HG03378 (cell line): ENCODE data around the gene ABCA8.
"Not testable (repeated sequence)": the region's sequence is repeated elsewhere in the genome, so short reads cannot be mapped to it uniquely, and the experiment has no call there.

Experiments
- ATAC-seq: cut with Tn5 transposase; IDR thresholded peaks from one replicate; pipeline ENCODE4 v1.9.1; 2021; ENCODE audit warnings: mild to moderate bottlenecking, moderate library complexity; ENCODE audit not compliant: unreplicated experiment

Gene ABCA8

GRCh38 chr17:68955181-68955841 is at the start of gene ABCA8:
ABCA8 (minus strand) TSS chr17:68955392; CDS start chr17:68942034, 13,358 bp downstream.
- no peak for ATAC-seq

DNA sequence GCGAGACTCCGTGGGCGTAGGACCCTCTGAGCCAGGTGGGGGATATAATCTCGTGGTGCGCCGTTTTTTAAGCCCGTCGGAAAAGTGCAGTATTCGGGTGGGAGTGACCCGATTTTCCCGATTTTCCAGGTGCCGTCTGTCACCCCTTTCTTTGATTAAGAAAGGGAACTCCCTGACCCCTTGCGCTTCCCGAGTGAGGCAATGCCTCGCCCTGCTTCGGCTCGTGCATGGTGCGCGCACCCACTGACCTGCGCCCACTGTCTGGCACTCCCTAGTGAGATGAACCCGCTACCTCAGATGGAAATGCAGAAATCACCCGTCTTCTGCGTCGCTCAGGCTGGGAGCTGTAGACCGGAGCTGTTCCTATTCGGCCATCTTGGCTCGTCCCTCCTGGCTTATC is 49.6 kb upstream of the ABCA8 start:
- ATAC-seq, result not testable (repeated sequence)

DNA sequence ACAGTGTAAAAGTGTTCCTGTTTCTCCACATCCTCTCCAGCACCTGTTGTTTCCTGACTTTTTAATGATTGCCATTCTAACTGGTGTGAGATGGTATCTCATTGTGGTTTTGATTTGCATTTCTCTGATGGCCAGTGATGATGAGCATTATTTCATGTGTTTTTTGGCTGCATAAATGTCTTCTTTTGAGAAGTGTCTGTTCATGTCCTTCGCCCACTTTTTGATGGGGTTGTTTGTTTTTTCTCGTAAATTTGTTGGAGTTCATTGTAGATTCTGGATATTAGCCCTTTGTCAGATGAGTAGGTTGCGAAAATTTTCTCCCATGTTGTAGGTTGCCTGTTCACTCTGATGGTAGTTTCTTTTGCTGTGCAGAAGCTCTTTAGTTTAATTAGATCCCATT is 44.6 kb upstream of the ABCA8 start:
- not testable (repeated sequence) for ATAC-seq

GRCh38 chr17:68993112-68993511 is 37.9 kb upstream of the ABCA8 start:
- no peak for ATAC-seq

DNA sequence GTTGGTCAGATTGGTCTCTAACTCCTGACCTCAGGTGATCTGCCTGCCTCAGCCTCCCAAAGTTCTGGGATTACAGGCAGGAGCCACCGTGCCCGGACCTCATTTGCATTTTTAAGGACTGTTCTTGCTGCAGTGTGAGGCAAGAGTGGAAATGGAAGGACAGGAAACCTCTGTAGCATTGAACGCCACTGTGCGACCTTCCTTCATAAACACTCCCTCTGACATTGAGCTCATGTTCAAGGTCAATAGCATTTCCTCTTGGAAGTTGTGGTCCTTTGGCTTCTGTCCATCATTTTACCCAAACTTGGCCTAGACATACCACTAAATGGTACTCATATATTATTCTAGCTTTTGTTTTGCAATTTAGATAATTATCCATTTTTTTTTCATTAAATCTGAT is 32.8 kb upstream of the ABCA8 start:
- no peak for ATAC-seq

GRCh38 chr17:68981288-68981687 is 26.1 kb upstream of the ABCA8 start:
- no peak for ATAC-seq

GRCh38 chr17:68973098-68973846 is 18.1 kb upstream of the ABCA8 start:
- no peak for ATAC-seq

DNA sequence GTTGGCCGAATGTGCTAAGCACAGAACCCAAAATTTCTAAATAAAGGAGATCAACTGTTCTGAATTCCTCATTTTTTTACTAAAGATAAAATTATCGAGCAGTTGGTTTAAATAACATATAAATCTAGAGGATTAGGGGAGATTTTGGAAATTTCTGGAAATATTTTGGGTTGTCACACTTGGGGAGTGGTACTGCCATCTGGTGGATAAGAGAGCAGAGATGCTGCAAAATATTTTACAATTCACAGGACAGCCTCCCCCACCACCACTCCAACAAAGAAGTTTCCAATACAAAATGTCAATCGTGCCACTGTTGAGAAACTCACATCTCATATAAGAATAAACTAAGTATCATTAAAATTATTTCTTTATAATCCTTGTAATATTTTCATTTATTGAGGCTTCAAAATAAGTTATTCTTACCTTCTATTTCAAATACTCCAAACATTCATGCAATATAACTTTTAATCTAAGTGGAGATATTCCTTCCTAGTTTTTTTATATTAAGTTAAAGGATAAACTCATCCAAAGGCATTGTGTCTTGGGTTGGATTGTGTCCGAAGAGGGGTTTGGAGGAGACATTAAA is 17.0 kb upstream of the ABCA8 start:
- ATAC-seq, result no peak

- ATAC-seq, result no peak
Measured at GRCh38 chr17:68969101-68969500, 13.9 kb upstream of the ABCA8 start.

DNA sequence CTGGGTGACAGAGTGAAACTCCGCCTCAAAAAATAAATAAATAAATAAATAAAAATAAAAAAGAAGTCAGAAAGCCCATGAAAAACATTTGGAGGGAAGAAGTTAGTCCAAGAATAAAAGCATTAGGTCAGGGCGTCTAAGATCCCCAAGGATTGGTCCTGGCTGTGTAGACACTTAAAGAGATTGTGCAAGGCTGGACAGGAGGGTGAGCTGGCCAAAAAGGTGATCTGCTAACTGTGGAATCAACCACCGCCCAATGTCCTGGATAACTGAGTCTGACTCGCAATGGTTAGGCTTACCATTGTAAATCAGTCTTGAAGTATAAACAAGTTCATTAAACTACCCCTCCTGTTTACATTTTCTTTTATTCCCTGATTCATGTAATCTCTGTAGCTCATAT is 8.8 kb upstream of the ABCA8 start:
- no peak for ATAC-seq

- ATAC-seq, result no peak
Measured at GRCh38 chr17:68961214-68961882, 6.2 kb upstream of the ABCA8 start.

GRCh38 chr17:68959117-68959516 is 3.9 kb upstream of the ABCA8 start:
- ATAC-seq, result not testable (repeated sequence)

DNA sequence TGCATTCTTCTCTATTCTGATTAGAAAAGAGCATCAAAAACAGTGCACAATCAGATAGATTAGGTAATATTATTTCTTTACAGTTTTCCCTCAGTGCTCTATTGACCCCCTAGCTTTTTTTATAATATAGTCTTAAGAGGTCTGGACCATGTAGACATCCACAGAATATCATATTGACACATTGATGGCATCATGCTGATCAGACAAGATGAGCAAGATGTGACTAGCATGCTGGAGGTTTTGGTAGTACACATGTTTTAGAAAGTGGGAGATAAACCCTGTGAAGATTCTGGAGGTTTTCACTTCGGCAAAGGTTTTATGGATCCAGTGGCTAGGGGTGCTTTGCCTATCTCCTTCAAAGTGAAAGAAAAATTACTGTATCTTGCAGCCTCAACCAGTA is 2.8 kb upstream of the ABCA8 start:
- no peak for ATAC-seq

GRCh38 chr17:68954146-68954896 is 871 bp downstream of the ABCA8 start:
- no peak for ATAC-seq

GRCh38 chr17:68953340-68953997 is 1.7 kb downstream of the ABCA8 start:
- ATAC-seq, result no peak

GRCh38 chr17:68950725-68951124 is 4.5 kb downstream of the ABCA8 start:
- ATAC-seq, result no peak

DNA sequence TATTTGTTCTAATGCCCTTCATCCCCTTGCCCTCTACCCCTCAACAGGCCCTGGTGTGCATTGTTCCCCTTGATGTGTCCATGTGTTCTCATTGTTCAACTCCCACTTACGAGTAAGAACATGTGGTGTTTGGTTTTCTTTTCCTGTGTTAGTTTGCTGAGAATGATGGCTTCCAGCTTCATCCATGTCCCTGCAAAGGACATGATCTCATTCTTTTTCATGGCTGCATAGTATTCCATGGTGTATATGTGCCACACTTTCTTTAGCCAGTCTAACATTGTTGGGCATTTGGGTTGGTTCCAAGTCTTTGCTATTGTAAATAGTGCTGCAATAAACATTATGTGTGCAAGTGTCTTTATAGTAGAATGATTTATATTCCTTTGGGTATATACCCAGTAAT is 7.3 kb downstream of the ABCA8 start:
- not testable (repeated sequence) for ATAC-seq

DNA sequence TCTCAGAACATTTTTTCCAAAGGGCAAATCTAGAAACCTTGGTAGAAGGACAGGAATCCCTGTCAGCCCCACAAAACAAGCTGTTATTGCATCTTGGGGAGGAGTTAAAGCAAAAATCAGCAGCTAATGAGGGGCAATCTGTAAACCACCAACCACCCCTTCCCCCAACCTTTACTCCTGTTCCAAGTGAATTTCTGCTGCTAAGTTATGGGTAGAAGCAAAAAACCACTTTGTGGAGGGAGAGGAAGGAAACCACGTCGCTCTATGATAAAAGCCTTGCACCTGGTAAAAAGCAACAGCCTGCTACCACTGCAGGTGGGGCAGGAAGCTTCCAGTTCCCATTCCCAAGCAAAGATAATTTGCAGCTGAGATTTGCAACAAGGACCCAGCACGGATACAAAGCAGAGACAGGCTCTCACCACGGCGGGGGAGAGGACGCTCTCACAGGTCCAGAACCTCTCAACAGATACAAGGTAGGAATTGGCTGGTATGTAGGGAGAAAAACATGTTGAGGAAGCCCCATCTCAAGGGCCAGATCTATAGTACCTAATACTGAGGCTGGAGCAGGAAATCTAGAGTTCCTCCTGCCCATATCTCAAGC is 10.7 kb downstream of the ABCA8 start:
- no peak for ATAC-seq

- not testable (repeated sequence) for ATAC-seq
Measured at GRCh38 chr17:68943812-68944182, 11.4 kb downstream of the ABCA8 start.
